22Rv1 (cell line): Measurements from ENCODE around the gene APBA2.

Source experiments
- H3K27ac ChIP-seq: fragments of 450-650 bp; 2 replicates; pipeline ENCODE4 v1.5.1; 2017
- ZFX ChIP-seq: fragments of 450-650 bp; IDR thresholded peaks from 2 replicates; pipeline ENCODE4 v1.6.1; 2017; ENCODE audit warnings: antibody characterized with exemption, borderline replicate concordance
- TF ChIP-seq, protein P1 (sequence below): fragments of 450-650 bp; IDR thresholded peaks from 2 replicates; pipeline ENCODE4 v1.5.1; 2017; ENCODE audit warnings: mild to moderate bottlenecking

The APBA2 gene

DNA sequence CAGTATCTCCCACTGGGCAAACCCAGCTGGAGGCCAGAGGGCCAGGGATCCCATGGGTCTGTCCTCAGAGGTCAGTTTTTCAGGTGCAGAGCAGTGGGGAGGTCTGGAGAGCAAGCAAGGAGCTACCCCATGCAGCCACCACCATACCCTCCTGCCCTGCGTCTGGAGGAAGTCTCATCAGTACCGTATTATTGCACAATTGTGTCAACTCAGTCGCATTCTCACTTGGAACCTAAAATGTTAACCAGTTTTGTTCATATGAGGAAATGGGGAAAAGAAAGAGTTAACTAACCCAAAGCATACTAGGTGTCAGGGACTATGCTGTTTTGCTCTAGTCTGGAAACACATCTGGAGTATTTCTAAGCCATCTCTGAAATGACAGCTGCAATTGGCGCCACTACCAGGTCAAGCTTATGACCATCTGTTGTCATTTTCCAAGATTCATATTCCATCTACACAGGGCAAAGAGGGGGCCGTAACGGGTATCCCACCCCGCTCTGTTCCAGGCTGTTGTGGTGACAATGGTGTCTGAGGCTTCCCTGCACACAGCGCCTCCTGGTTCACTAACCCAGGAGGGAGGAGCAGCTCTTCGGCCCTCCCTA is 16.9 kb upstream of the APBA2 start:
- H3K27ac ChIP-seq: no peak overlapping the region
- TF ChIP-seq, protein P1, sequence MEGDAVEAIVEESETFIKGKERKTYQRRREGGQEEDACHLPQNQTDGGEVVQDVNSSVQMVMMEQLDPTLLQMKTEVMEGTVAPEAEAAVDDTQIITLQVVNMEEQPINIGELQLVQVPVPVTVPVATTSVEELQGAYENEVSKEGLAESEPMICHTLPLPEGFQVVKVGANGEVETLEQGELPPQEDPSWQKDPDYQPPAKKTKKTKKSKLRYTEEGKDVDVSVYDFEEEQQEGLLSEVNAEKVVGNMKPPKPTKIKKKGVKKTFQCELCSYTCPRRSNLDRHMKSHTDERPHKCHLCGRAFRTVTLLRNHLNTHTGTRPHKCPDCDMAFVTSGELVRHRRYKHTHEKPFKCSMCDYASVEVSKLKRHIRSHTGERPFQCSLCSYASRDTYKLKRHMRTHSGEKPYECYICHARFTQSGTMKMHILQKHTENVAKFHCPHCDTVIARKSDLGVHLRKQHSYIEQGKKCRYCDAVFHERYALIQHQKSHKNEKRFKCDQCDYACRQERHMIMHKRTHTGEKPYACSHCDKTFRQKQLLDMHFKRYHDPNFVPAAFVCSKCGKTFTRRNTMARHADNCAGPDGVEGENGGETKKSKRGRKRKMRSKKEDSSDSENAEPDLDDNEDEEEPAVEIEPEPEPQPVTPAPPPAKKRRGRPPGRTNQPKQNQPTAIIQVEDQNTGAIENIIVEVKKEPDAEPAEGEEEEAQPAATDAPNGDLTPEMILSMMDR: no peak
- no peak for TF ChIP-seq ZFX

DNA sequence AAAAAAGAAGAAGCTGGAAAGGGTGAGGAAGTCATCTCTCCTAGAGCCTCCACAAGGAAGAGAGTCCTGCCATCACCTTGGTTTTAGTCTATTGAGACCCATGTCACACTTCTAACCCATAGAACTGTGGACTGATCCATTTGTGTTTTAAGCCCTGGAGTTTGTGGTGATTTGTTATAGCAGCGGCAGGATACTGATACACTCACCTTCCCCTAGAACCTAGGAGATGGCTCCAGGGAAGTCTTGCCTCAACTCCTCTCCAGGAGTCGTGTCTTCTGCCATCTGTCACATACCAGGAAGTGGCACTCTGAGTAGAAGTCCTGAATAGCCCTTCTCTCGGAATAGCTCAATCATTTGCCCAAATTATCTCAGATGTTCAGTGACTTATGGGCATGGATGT is 14.6 kb upstream of the APBA2 start:
- no peak overlapping the region for H3K27ac ChIP-seq
- TF ChIP-seq, protein P1: no peak
- TF ChIP-seq ZFX: no peak

DNA sequence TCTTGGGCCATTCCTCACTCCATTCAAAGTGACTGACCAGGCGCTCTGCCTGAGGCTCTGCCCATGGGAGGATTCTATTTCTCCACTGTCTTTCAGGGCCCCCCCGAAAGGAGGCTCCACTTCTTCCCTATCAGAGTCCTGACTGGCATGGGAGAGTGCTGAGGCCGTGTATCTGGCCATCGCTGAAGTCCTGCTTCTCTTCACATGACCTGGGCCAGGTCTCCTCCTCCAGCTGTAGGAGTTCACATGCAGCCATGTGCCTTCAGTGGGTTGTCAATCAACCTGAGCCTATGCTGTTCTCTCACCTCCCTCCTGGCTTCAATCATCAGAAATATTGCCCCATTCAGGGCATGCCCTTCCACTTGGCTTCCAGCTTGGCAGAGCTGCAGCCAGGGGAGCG is 12.8 kb upstream of the APBA2 start:
- no peak overlapping the region for H3K27ac ChIP-seq
- no peak for TF ChIP-seq ZFX
- TF ChIP-seq, protein P1: no peak

DNA sequence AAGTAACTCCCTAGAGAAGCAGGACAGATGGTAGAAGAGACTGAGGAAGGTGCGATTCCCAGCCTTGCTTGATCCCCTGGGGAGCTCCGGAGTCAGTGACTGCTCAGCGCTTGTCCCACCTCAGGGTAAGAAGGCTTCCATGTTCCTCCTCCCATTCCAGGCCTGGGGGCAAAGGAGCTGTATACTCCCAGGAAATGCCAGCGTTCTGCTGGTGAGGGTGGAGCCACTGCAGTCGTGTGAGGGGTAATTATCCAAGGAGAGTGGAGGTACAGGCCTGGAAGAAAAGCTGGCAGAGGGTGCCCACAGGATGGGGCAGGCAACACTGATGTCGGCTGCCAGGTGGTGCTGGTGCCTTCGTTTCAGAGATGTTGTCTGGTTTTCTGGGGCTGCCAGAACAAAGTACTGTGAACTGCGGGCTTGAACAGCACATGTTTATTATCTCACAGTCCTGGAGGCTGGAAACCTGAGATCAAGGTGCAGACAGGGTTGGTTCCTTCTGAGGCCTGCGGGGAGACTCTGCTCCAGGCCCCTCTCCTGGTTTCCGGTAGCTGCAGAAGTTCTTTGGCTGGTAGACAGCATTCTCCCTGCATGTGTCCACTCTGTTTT is 12.1 kb upstream of the APBA2 start:
- no peak overlapping the region for H3K27ac ChIP-seq
- TF ChIP-seq, protein P1: no peak
- TF ChIP-seq ZFX: no peak

DNA sequence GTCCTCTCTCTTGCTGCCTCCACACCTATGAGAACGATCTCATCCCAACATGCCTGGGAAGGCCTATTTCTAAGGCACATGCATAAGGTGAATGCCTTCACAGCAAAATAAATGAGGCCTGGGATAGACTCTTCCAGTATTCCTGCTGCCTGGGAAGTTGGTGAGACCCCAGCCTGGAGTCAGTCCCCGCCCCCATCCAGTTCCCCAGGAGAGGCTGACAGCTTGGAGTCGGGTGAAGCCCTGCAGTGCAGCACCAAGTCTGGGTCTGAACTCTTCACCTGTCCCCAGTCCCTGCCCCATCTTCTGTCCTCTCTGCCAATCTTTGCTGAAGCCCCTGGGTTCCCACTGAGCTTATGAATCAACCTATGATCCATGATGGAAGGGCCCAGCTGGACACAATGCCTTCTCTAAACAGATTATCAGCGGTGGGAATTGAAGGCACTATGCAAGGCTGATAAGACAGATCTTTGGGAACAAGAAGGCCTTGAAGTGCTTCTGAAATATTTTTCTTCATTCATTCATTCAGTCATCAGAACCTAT is 10.2 kb upstream of the APBA2 start:
- no peak overlapping the region for H3K27ac ChIP-seq
- TF ChIP-seq, protein P1: no peak
- no peak for TF ChIP-seq ZFX

DNA sequence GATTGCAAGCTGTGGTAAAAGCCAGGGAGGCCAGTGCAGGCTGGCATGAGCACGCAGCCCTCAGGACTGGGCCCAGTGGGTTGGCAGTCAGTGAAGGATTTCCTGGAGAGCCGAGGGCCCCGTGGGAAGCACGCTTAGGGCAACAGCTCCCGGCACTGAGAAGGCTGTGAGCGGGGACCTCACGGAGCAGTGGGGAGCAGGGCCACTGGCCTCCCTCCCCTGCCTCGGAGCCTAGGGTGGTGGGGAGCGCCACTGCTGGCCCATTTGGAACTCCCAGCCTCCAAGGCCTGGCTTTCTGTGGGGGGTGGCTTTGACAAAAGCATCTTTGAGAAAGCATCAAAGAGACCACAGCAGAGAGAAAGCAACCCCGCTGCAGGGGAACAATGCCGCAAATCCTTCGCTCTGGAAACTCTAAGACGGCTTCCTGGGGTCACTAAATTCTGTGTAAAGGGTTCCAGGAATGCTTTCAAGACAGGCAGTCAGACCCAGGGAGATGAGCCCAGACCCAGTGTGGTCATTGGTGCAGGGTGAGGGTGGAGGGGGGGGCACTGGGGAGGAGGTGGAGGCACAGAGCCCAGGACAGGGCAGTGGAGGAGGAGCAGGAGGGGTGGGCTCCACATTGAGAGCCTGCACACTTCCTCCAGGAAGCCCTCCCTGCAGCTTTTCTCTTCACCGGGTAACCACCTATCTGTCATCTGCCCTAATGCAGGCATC is 9.5 kb upstream of the APBA2 start:
- TF ChIP-seq, protein P1: no peak
- TF ChIP-seq ZFX: no peak
- H3K27ac ChIP-seq: no peak overlapping the region

DNA sequence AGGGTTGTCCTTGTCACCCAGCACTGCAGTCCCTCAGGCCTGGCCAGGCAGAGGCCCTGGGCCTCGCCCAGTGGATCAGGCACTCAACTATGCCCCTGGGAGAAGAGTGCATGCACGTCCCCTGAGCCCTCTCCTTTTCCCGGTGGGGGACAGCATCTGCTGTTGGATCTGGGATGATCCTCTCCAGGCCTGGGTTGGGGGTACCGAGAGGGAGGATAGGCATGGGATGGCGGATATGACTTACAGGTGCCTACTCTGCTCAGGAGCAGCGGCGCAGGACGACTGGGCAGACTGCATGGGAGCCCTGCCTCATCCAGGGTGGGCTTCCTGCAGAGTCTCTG is 9.0 kb upstream of the APBA2 start:
- TF ChIP-seq, protein P1: no peak
- TF ChIP-seq ZFX: no peak
- no peak overlapping the region for H3K27ac ChIP-seq
